Lower leg skin (tissue), 4 donors: ENCODE results near the gene FOXK1. TPM values are rescaled to one million over a fixed set of nuclear protein-coding genes. Genes with fewer than 3 reads are reported as not detected.
"Not testable (repeated sequence)": the region's sequence is repeated elsewhere in the genome, so short reads cannot be mapped to it uniquely, and the experiment has no call there.

ENCODE experiments used
- DNase-seq, 2 donors: peaks; one replicate each; pipeline ENCODE4 v3.0.0-alpha.2; 2019; ENCODE audit warnings: low spot score in 2 of 2
- H3K4me3 ChIP-seq: fragments of 200-600 bp; sonication (generic); 2 replicates; pipeline ENCODE4 v1.5.1; 2017; ENCODE audit warnings: mild to moderate bottlenecking, low read depth; ENCODE audit not compliant: poor library complexity, severe bottlenecking
- POLR2A ChIP-seq, 2 donors: fragments of 450-650 bp; IDR thresholded peaks; one replicate each; pipeline ENCODE4 v1.6.1; 2016 to 2017; ENCODE audit warnings: antibody characterized with exemption in 2 of 2, mild to moderate bottlenecking in 1 of 2, moderate library complexity in 1 of 2
- WGBS, 2 donors: methylation state at CpG; one replicate each; pipeline ENCODE4 v1.1.5; 2018; 5-methylcytosine and 5-hydroxymethylcytosine counted together
- intact Hi-C: fragments of 100-400 bp; cut with DNase I; formaldehyde crosslinking; loops from one replicate; pipeline ENCODE4 v1.15.0; 2023; ENCODE audit warnings: low total_unique reads
- total RNA-seq, 4 donors: library from RNA; depleted of rRNA; stranded (reverse); fragments of >200 nt; gene quantifications; one replicate each; pipeline ENCODE4 v1.1.0, GENCODE V29; 2016
- TF ChIP-seq, protein P1 (sequence below), 3 donors: fragments of 450-650 bp; IDR thresholded peaks; one replicate each; pipeline ENCODE4 v1.5.1; 2016; ENCODE audit warnings: antibody characterized with exemption in 3 of 3, mild to moderate bottlenecking in 3 of 3, moderate library complexity in 2 of 3

FOXK1 gene
- total RNA-seq, 4 donors from 2014 or later: 22.0 to 41.3 (median 30.3) TPM

DNA sequence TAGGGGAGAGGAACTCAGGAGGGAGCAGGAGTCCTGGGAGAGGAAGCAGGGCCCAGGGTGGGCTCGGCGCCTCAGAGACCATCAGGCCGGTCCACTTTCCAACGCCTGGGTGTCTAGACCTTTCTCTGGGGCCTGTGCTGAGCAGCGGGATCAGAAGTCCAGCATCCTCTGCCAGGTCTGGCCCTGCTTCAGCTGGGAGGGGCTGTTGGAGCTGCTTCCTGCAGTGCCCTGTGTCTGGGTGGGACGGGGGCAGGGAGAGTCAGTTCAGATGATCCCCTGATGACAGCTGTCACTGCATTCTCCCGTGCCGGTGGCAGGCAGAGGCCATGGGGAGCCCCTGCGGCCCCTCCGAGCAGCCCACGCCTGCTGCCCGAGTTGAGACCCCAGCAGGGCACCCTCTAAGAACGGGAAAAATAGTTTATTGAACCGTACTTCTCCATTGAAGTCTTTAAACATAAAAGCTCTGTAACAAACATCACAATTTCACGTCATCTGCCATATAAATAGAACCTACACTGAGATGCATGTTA, 116.7 kb downstream of the FOXK1 start:
- 64 to 71% methylated on average over 14 to 15 of the region's 15 CpGs for WGBS, 2 donors
- intact Hi-C loops: no loop called here
- DNase-seq: no peak

DNA sequence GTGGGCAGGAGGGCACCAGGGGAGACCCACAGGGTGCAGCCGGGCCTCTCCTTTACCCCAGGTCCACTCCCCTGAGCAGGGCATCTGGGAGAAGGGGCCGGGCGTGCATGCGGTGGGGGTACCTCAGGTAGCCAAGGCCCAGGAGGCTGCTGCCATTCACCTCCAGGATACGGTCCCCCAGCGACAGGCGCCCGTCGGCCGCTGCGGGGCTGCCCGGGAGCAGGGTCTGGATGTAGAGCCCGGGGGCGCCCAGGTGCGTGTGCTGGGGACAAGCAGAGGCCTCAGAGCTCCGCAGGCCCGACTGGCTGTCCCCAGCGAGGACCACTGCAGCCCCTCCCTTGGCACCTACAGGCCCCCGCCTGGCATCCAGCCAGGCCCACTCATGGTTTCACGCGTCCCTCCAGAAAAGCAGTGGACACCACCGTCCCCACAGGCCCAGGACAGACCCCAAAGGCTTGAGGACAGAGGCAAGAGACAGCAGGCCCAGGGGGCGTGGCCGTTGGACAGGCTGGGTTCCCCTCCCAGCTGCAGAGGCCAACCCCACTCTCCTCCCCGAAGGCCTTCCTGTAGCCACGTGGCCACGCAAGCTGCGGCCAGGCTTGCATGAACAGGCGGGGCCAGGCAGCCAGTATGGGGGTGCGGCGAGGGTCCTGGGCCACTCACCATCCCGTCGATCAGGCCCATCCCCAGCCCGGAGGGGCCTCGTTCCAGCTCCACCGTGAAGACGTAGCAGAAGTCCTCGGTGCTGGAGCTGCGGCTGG, 117.6 kb downstream of the FOXK1 start:
- 64 to 82% methylated on average over 3 to 25 of the region's 39 CpGs for WGBS, 2 donors
- intact Hi-C loops: loop anchor here (10.0 kb wide), 1 partner anchor 85 kb away; the partner anchor contains the start of gene RADIL

More for the DNA sequence above, 116.7 kb downstream of the FOXK1 start:
- H3K4me3 ChIP-seq: no peak overlapping the region
- no peak for TF ChIP-seq POLR2A (IDR thresholded peaks at IDR 0.05)
- TF ChIP-seq, protein P1, sequence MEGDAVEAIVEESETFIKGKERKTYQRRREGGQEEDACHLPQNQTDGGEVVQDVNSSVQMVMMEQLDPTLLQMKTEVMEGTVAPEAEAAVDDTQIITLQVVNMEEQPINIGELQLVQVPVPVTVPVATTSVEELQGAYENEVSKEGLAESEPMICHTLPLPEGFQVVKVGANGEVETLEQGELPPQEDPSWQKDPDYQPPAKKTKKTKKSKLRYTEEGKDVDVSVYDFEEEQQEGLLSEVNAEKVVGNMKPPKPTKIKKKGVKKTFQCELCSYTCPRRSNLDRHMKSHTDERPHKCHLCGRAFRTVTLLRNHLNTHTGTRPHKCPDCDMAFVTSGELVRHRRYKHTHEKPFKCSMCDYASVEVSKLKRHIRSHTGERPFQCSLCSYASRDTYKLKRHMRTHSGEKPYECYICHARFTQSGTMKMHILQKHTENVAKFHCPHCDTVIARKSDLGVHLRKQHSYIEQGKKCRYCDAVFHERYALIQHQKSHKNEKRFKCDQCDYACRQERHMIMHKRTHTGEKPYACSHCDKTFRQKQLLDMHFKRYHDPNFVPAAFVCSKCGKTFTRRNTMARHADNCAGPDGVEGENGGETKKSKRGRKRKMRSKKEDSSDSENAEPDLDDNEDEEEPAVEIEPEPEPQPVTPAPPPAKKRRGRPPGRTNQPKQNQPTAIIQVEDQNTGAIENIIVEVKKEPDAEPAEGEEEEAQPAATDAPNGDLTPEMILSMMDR (IDR thresholded peaks at IDR 0.05): no peak

DNA sequence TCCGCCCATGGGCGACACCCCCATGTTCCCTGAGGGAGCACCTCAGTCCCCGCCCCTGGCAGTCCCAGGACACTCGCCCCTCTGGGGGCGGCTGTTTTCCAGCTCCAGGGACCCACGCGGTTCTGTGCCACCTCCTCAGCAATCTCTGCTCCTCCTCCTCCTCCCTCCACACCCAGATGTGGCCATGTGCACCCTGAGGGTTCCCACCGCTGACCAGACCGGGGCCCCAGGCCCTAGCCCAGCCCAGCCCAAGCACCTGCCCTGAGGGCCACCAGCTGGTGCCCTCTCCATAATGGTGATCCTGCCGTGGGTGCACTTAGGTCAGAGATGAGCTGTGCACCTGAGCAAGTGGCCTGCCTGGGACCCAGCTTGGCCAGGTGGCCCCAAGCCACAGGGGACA, 118.4 kb downstream of the FOXK1 start:
- no peak for DNase-seq
- WGBS, 2 donors: 60 to 88% methylated on average over 8 to 9 of the region's 10 CpGs

More for the DNA sequence above, 117.6 kb downstream of the FOXK1 start:
- DNase-seq: no peak
- H3K4me3 ChIP-seq: no peak overlapping the region
- no peak for TF ChIP-seq POLR2A (IDR thresholded peaks at IDR 0.05)
- TF ChIP-seq, protein P1 (IDR thresholded peaks at IDR 0.05): no peak

DNA sequence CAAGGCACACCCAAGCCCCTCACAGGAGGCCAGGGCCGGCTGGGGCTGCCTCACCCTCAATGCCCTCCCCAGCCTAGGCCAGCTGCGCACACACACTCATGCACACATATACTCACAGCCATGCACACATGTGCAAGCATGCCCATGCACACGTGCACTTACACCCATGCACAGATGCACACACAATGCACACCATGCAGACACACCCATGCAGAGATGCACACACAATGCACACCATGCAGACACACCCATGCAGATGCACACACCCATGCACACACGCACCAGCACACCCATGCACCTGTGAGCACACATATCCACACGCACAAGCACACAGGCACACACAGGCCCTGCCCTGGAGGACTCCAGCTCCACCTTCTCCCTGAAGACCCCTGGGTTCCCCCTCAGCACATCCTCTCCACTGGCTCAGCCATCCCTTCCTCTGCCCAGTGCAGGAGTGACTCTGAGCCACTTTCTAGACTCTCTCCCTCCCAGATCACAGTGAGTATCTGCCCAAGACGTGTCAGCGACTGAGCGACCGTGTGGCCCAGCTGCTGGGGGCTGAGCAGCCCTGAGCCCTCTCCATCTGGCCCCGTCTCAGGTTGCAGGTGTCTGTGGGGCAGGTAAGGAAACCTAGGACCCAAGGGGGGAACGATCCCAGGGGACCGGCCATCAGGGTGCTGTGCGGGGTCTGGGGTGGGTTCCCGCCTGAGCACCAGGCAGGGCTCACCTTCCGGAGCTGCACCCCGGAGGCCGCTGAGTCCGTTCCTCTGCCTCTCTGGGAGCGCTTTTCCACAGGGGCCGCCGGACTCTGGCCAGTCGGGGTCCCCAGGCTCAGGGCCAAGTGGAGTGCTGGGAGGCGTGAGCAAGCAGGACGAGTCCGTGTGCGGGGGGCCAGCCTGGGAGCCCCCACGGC, 119.1 kb downstream of the FOXK1 start:
- TF ChIP-seq, protein P1 (IDR thresholded peaks at IDR 0.05): no peak
- no peak for TF ChIP-seq POLR2A (IDR thresholded peaks at IDR 0.05)
- no peak overlapping the region for H3K4me3 ChIP-seq
- DNase-seq: no peak
- 84 to 86% methylated on average over 21 to 25 of the region's 27 CpGs for WGBS, 2 donors
- intact Hi-C loops: loop anchor here (10.0 kb wide), 1 partner anchor 84 kb away; the partner anchor contains the start of gene RADIL

More for the DNA sequence above, 118.4 kb downstream of the FOXK1 start:
- no peak for TF ChIP-seq POLR2A (IDR thresholded peaks at IDR 0.05)
- TF ChIP-seq, protein P1 (IDR thresholded peaks at IDR 0.05): no peak
- intact Hi-C loops: loop anchor here (10.0 kb wide), 1 partner anchor 84 kb away; the partner anchor contains the start of gene RADIL
- H3K4me3 ChIP-seq: no peak overlapping the region

DNA sequence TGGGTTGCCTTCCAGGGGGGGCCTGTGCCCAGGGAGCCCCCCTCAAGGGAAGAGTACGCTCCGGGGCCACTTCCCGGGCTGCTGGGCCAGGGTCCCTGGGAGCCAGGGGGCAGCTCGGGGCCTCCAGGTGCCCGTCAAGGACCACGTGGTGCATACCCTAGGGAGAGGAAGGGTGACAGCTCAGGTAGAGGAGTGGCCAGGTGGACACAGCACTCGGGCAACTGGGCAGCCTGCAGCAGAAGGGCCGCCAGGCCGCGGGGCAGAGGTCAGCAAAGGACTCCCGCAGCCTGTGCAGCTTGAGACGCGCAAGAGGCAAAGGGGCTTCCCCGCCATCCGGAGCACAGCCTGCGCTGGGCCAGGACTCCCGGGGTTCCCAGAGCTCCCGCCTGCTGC, 119.7 kb downstream of the FOXK1 start:
- intact Hi-C loops: loop anchor here (10.0 kb wide), 1 partner anchor 83 kb away; the partner anchor contains the start of gene RADIL
- no peak overlapping the region for H3K4me3 ChIP-seq
- WGBS, 2 donors: 76 to 90% methylated on average over 11 to 17 of the region's 18 CpGs
- no peak for DNase-seq
- TF ChIP-seq, protein P1 (IDR thresholded peaks at IDR 0.05): no peak
- TF ChIP-seq POLR2A (IDR thresholded peaks at IDR 0.05): no peak

DNA sequence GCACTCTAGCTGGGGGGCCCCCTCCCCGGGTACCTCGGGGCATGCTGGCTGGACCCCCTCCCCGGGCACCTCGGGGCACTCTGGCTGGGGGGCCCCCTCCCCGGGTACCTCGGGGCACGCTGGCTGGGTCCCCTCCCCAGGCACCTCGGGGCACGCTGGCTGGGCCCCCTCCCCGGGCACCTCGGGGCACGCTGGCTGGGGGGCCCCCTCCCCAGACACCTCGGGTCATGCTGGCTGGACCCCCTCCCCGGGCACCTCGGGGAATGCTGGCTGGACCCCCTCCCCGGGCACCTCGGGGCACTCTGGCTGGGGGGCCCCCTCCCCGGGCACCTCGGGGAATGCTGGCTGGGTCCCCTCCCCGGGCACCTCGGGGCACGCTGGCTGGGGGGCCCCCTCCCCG, 120.5 kb downstream of the FOXK1 start:
- WGBS, 2 donors: 84% methylated on average over 6 of the region's 23 CpGs; no CpG with 5 or more reads in 1 of the 2 donors

More for the DNA sequence above, 120.5 kb downstream of the FOXK1 start:
- H3K4me3 ChIP-seq, DNase-seq: not testable (repeated sequence)
- intact Hi-C loops: loop anchor here (10.0 kb wide), 1 partner anchor 82 kb away; the partner anchor contains the start of gene RADIL
